WERI-Rb-1 (cell line): Measurements from ENCODE around the gene PCLAF.
"Not testable (repeated sequence)": the region's sequence is repeated elsewhere in the genome, so short reads cannot be mapped to it uniquely, and the experiment has no call there.

Source experiments
- DNase-seq: peaks from one replicate; pipeline ENCODE4 v3.0.0-alpha.2; 2020
- H3K27ac ChIP-seq: fragments of 250-450 bp; sonication (Bioruptor Pico); 2 replicates; pipeline ENCODE4 v1.5.1; 2020; ENCODE audit warnings: mild to moderate bottlenecking, moderate library complexity
- H3K27me3 ChIP-seq: fragments of 250-450 bp; sonication (Bioruptor Pico); 2 replicates; pipeline ENCODE4 v1.5.1; 2021; ENCODE audit warnings: mild to moderate bottlenecking, low read depth, moderate library complexity; ENCODE audit not compliant: insufficient read depth, severe bottlenecking
- H3K36me3 ChIP-seq: fragments of 250-450 bp; sonication (Bioruptor Pico); 2 replicates; pipeline ENCODE4 v1.5.1; 2020; ENCODE audit warnings: mild to moderate bottlenecking, moderate library complexity
- H3K4me3 ChIP-seq: 2 replicates; pipeline ENCODE4 v1.5.1; 2011; ENCODE audit warnings: low read depth, mild to moderate bottlenecking, control low read depth, low read length
- H3K9me3 ChIP-seq: fragments of 250-450 bp; sonication (Bioruptor Pico); 2 replicates; pipeline ENCODE4 v1.5.1; 2021; ENCODE audit warnings: mild to moderate bottlenecking, moderate library complexity; ENCODE audit not compliant: severe bottlenecking
- TF ChIP-seq, protein P1 (sequence below): IDR thresholded peaks from 2 replicates; pipeline ENCODE4 v1.5.1; 2011; ENCODE audit warnings: low read depth, mild to moderate bottlenecking, control low read depth, inconsistent platforms, low read length

The PCLAF gene

DNA sequence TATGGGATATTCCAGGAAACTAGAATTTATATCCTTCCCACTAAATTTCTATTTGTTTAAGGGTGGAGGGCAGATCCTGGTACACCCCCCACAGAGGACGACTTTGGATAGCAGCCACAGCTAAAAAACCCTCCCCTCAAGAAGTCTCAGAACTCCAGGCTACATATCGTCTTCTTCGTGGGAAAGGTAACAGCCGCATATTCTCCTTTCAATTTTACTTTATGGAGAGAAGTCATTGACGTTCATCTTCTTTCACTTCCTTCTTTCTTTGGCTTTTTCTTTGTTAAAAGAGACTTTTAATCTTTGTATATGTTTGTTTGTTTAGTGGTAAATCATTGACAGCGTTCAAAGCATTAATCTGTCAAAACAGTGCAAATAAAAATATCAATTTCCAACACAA lies 42.7 kb upstream of the PCLAF start:
- Histone ChIP-seq H3K9me3 (no peaks in the 10 kb centered on the region), H3K27ac (no peak overlapping the region), H3K4me3 (no peak overlapping the region), H3K36me3 (peaks cover 18% of the 10 kb centered on the region), H3K27me3 (no peaks in the 10 kb centered on the region)
- TF ChIP-seq, protein P1, sequence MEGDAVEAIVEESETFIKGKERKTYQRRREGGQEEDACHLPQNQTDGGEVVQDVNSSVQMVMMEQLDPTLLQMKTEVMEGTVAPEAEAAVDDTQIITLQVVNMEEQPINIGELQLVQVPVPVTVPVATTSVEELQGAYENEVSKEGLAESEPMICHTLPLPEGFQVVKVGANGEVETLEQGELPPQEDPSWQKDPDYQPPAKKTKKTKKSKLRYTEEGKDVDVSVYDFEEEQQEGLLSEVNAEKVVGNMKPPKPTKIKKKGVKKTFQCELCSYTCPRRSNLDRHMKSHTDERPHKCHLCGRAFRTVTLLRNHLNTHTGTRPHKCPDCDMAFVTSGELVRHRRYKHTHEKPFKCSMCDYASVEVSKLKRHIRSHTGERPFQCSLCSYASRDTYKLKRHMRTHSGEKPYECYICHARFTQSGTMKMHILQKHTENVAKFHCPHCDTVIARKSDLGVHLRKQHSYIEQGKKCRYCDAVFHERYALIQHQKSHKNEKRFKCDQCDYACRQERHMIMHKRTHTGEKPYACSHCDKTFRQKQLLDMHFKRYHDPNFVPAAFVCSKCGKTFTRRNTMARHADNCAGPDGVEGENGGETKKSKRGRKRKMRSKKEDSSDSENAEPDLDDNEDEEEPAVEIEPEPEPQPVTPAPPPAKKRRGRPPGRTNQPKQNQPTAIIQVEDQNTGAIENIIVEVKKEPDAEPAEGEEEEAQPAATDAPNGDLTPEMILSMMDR = no peak
- DNase-seq = no peak

DNA sequence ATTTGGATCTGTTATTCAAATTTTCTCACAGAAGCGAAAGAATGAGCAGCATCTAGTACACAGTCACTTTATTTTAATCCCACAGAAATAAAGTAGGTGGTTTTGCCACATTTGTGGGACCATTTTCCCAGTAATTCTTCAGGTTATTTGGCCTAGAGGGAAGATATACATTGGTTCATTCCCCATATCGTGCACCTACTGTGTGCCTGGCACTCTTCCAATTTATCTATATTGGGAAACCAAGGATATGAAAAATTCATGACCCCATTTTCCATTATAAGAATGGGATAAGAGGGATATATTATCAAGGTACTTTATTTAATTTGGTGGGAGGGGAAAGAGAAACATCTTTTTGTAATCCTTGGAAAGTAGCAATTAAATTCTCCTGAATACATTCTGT lies 41.5 kb upstream of the PCLAF start:
- TF ChIP-seq, protein P1 = no peak
- H3K9me3 ChIP-seq = no peaks in the 10 kb centered on the region
- DNase-seq = no peak
- H3K27ac ChIP-seq = no peak overlapping the region
- H3K36me3 ChIP-seq = peaks cover 18% of the 10 kb centered on the region
- no peaks in the 10 kb centered on the region for H3K27me3 ChIP-seq
- H3K4me3 ChIP-seq = no peak overlapping the region

DNA sequence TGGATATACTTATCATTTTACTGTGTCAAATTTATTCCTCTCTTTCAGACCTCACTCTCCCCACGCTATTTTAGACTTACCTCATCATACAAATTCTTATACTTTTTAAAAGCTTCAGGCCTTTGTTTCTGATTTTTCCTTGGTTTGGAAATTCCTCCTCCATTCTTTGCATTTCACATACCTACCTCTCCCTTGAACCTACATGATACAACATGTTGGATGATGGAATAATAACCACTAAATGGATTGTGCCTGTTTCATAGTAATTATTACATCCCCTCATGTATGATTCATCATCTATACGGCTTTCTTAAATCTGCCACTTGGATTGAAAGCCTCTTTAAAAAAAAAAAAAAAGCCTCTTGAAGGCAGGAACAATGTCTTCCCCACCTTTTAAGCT lies 31.0 kb upstream of the PCLAF start:
- Histone ChIP-seq H3K9me3 (no peaks in the 10 kb centered on the region), H3K27ac (no peak overlapping the region), H3K27me3 (no peaks in the 10 kb centered on the region), H3K4me3 (no peak overlapping the region), H3K36me3 (peaks cover 38% of the 10 kb centered on the region)
- no peak for DNase-seq
- TF ChIP-seq, protein P1 = no peak

DNA sequence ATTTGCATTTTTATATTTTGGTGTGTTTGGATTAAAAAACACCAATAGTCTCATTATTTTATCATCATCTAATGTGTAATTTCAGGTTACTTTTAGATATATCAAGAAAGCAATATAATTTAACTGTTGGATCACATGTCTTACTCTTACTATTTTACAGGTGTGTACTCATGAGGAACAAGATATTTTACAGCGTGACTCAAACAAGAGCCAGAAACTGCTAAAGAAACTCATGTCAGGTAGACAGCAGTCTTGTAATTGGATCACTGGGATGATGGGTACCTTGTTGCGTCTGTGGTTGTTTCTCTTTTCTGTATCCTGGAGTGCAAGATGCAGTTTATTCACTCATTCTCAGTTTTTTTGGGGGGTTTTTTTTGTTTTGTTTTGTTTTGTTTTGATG lies 19.3 kb upstream of the PCLAF start:
- H3K27ac ChIP-seq = no peak overlapping the region
- DNase-seq = no peak
- H3K9me3 ChIP-seq = no peaks in the 10 kb centered on the region
- TF ChIP-seq, protein P1 = no peak
- peaks cover 33% of the 10 kb centered on the region for H3K36me3 ChIP-seq
- H3K4me3 ChIP-seq = no peak overlapping the region
- H3K27me3 ChIP-seq = no peaks in the 10 kb centered on the region

DNA sequence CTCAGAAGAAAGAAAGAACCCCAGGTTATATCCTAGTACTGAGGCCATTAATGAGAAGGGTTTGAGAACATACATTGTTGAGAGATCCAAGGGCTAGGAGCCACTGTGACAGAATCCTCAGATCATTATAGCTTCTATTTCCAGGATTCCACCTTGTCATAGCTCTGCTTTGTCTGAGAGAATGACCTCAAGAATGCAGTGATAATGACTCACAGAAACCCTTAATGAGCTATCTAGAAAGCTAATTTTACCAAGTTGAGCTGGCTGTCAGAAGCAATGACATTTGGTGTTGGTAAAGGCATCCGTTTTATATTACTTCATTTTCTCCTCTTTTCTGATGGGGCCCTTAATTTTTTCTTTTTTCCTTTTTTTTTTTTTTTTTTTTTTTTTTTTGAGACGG lies 17.3 kb upstream of the PCLAF start:
- DNase-seq = no peak
- Histone ChIP-seq H3K4me3 (no peak overlapping the region), H3K27me3 (no peaks in the 10 kb centered on the region), H3K27ac (no peak overlapping the region), H3K36me3 (peaks cover 37% of the 10 kb centered on the region), H3K9me3 (no peaks in the 10 kb centered on the region)
- TF ChIP-seq, protein P1 = no peak

DNA sequence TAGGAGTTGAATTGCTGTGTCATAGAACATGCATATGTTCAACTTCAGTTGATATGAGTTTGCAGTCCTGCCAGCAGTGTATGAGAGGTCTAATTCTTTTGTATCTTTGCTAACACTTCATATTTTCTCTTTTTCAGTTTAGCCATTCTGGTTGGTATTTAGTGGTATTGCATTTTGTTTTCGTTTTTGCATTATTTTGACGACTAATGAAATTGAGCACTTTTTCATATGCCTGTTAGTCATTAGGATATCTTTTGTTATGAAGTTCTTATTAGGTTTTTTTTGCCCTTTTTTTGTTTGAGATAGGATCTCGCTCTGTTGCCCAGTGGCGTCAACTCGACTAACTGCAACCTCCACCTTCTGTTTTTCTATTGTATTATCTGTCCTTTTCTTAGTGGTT lies 15.5 kb upstream of the PCLAF start:
- DNase-seq = no peak
- H3K4me3 ChIP-seq = no peak overlapping the region

DNA sequence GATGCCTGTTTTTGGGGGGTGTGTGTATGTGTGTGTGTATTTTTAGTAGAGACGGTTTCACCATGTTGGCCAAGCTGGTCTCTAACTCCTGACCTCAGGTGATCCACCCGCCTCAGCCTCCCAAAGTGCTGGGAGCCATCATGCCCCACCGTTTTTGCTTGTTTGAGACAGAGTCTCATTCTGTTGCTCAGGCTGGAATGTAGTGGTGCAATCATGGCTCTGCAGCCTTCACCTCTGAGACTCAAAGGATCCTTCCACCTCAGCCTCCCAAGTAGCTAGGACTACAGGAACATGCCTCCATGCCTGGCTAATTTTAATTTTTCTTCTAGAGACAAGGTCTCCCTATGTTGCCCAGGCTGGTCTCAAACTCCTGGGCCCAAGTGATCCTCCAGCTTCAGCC lies 11.2 kb upstream of the PCLAF start:
- H3K27me3 ChIP-seq, DNase-seq, H3K9me3 ChIP-seq, H3K4me3 ChIP-seq, H3K27ac ChIP-seq: not testable (repeated sequence)
- peaks cover 22% of the 10 kb centered on the region for H3K36me3 ChIP-seq

More for the DNA sequence above, 15.5 kb upstream of the PCLAF start:
- peaks cover 37% of the 10 kb centered on the region for H3K36me3 ChIP-seq
- TF ChIP-seq, protein P1 = no peak
- H3K27ac ChIP-seq = no peak overlapping the region
- H3K27me3 ChIP-seq = no peaks in the 10 kb centered on the region
- no peaks in the 10 kb centered on the region for H3K9me3 ChIP-seq
